Smooth muscle cell (in vitro differentiated cells): Measurements from ENCODE around the gene PFN4. TPM values are rescaled to one million over a fixed set of nuclear protein-coding genes. Genes with fewer than 3 reads are reported as not detected.
"Not testable (repeated sequence)": the region's sequence is repeated elsewhere in the genome, so short reads cannot be mapped to it uniquely, and the experiment has no call there.

ENCODE experiments used
- DNase-seq: peaks from one replicate; lab custom pipeline; 2025; ENCODE audit not compliant: unreplicated experiment; lab: John Stamatoyannopoulos, UW
- H2AFZ ChIP-seq: fragments of 200-600 bp; sonication (generic); 2 replicates; pipeline ENCODE4 v1.6.0; 2016; ENCODE audit warnings: antibody characterized with exemption, low read depth, mild to moderate bottlenecking
- H3F3A ChIP-seq: fragments of 200-600 bp; sonication (generic); 2 replicates; pipeline ENCODE4 v1.6.0; 2017; ENCODE audit warnings: antibody characterized with exemption, low read depth
- H3K27ac ChIP-seq: fragments of 200-600 bp; sonication (generic); 2 replicates; pipeline ENCODE4 v1.5.1; 2016; ENCODE audit warnings: low read depth, mild to moderate bottlenecking
- H3K27me3 ChIP-seq: fragments of 200-600 bp; sonication (generic); 2 replicates; pipeline ENCODE4 v1.6.1; 2016; ENCODE audit warnings: low read depth, mild to moderate bottlenecking
- H3K36me3 ChIP-seq: fragments of 200-600 bp; sonication (generic); 2 replicates; pipeline ENCODE4 v1.5.1; 2016; ENCODE audit warnings: low read depth
- H3K4me1 ChIP-seq: fragments of 200-600 bp; sonication (generic); 2 replicates; pipeline ENCODE4 v1.5.1; 2016; ENCODE audit warnings: low read depth
- H3K4me2 ChIP-seq: fragments of 200-600 bp; sonication (generic); 2 replicates; pipeline ENCODE4 v1.6.0; 2016; ENCODE audit warnings: mild to moderate bottlenecking
- H3K4me3 ChIP-seq: fragments of 200-600 bp; sonication (generic); 2 replicates; pipeline ENCODE4 v1.5.1; 2016; ENCODE audit warnings: mild to moderate bottlenecking
- H3K79me2 ChIP-seq: fragments of 200-600 bp; sonication (generic); 2 replicates; pipeline ENCODE4 v1.6.0; 2016; ENCODE audit warnings: low read depth, mild to moderate bottlenecking
- H3K9ac ChIP-seq: fragments of 200-600 bp; sonication (generic); 2 replicates; pipeline ENCODE4 v1.6.0; 2016; ENCODE audit warnings: low read depth
- H3K9me3 ChIP-seq: fragments of 200-600 bp; sonication (generic); replicated peaks from 2 replicates; pipeline ENCODE4 v1.5.1; 2016; ENCODE audit warnings: low read depth
- H4K20me1 ChIP-seq: fragments of 200-600 bp; sonication (generic); 2 replicates; pipeline ENCODE4 v1.6.0; 2016; ENCODE audit warnings: low read depth
- WGBS: methylation state at CpG from one replicate; pipeline ENCODE4 v1.1.7; 2016; ENCODE audit warnings: low lambda C conversion rate; 5-methylcytosine and 5-hydroxymethylcytosine counted together
- polyA plus RNA-seq: library from polyadenylated mRNA; unstranded; fragments of >200 nt; fragmentation: Nextera tagmentation; extraction: Ambion mirVana; gene quantifications from 2 replicates; pipeline ENCODE4 v1.2.1, GENCODE V29; 2016
- total RNA-seq: library from RNA; depleted of rRNA; stranded (reverse); fragments of >200 nt; gene quantifications from 2 replicates; pipeline ENCODE4 v1.2.3, GENCODE V29; 2014
- TF ChIP-seq, protein P1 (sequence below): fragments of 200-600 bp; sonication (generic); IDR thresholded peaks from 2 replicates; pipeline ENCODE4 v1.5.1; 2017; ENCODE audit warnings: borderline replicate concordance, mild to moderate bottlenecking, antibody characterized with exemption; ENCODE audit not compliant: insufficient read depth, poor library complexity, severe bottlenecking

PFN4 gene
- total and polyA plus RNA-seq, 2 experiments from 2014 or later = 0.85 TPM; not detected in 1

- Histone ChIP-seq H3K4me3 (no peak overlapping the region), H2AFZ (no peak overlapping the region)
Measured at GRCh38 chr2:24101992-24102391, 21.1 kb downstream of the PFN4 start.

GRCh38 chr2:24100732-24101131, 22.4 kb downstream of the PFN4 start:
- DNase-seq, H3K27ac ChIP-seq: not testable (repeated sequence)
- 91% methylated on average over 2 of the region's 2 CpGs for WGBS

More at GRCh38 chr2:24101992-24102391, 21.1 kb downstream of the PFN4 start:
- Histone ChIP-seq H3K9ac (no peak overlapping the region), H3K36me3 (no peaks in the 10 kb centered on the region), H4K20me1 (no peaks in the 10 kb centered on the region), H3F3A (no peaks in the 10 kb centered on the region), H3K79me2 (no peaks in the 10 kb centered on the region), H3K27ac (no peak overlapping the region), H3K4me2 (no peak overlapping the region), H3K4me1 (no peaks in the 10 kb centered on the region), H3K27me3 (no peaks in the 10 kb centered on the region), H3K9me3 (no peaks in the 10 kb centered on the region)
- no peak for DNase-seq
- WGBS = 85% methylated on average over 2 of the region's 2 CpGs
- TF ChIP-seq, protein P1, sequence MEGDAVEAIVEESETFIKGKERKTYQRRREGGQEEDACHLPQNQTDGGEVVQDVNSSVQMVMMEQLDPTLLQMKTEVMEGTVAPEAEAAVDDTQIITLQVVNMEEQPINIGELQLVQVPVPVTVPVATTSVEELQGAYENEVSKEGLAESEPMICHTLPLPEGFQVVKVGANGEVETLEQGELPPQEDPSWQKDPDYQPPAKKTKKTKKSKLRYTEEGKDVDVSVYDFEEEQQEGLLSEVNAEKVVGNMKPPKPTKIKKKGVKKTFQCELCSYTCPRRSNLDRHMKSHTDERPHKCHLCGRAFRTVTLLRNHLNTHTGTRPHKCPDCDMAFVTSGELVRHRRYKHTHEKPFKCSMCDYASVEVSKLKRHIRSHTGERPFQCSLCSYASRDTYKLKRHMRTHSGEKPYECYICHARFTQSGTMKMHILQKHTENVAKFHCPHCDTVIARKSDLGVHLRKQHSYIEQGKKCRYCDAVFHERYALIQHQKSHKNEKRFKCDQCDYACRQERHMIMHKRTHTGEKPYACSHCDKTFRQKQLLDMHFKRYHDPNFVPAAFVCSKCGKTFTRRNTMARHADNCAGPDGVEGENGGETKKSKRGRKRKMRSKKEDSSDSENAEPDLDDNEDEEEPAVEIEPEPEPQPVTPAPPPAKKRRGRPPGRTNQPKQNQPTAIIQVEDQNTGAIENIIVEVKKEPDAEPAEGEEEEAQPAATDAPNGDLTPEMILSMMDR = no peak

GRCh38 chr2:24095171-24095677, 27.9 kb downstream of the PFN4 start:
- H3K79me2 ChIP-seq, DNase-seq, H3F3A ChIP-seq, H3K4me3 ChIP-seq, H3K9me3 ChIP-seq, H4K20me1 ChIP-seq, H3K4me2 ChIP-seq, H3K36me3 ChIP-seq, H2AFZ ChIP-seq, H3K27me3 ChIP-seq, H3K4me1 ChIP-seq, H3K27ac ChIP-seq, H3K9ac ChIP-seq: not testable (repeated sequence)
- WGBS = 70% methylated on average over 17 of the region's 17 CpGs

More at GRCh38 chr2:24100732-24101131, 22.4 kb downstream of the PFN4 start:
- not testable (repeated sequence) for H2AFZ ChIP-seq, H3K4me2 ChIP-seq, H3K27me3 ChIP-seq, H3K9ac ChIP-seq, H4K20me1 ChIP-seq, H3K79me2 ChIP-seq, H3K36me3 ChIP-seq, H3K9me3 ChIP-seq, H3K4me3 ChIP-seq, H3F3A ChIP-seq, H3K4me1 ChIP-seq

- DNase-seq, H3K4me2 ChIP-seq, H3K27ac ChIP-seq, H3K9ac ChIP-seq, H3K27me3 ChIP-seq, H3K9me3 ChIP-seq, H2AFZ ChIP-seq, H3K36me3 ChIP-seq, H3K4me1 ChIP-seq, H3K4me3 ChIP-seq, H4K20me1 ChIP-seq, H3K79me2 ChIP-seq, H3F3A ChIP-seq: not testable (repeated sequence)
- WGBS = 100% methylated on average over 5 of the region's 5 CpGs
Measured at GRCh38 chr2:24093270-24093669, 29.9 kb downstream of the PFN4 start.

- no peak overlapping the region for H3K4me3 ChIP-seq
- H3K27ac ChIP-seq = no peak overlapping the region
- H3K9ac ChIP-seq = no peak overlapping the region
- peaks cover 4% of the 10 kb centered on the region for H3F3A ChIP-seq
- no peaks in the 10 kb centered on the region for H3K9me3 ChIP-seq
- no peaks in the 10 kb centered on the region for H4K20me1 ChIP-seq
- 94% methylated on average over 2 of the region's 2 CpGs for WGBS
- TF ChIP-seq, protein P1 = no peak
- H3K79me2 ChIP-seq = no peaks in the 10 kb centered on the region
- no peak overlapping the region for H3K4me2 ChIP-seq
- DNase-seq = no peak
- no peak overlapping the region for H2AFZ ChIP-seq
- H3K4me1 ChIP-seq = no peaks in the 10 kb centered on the region
- H3K36me3 ChIP-seq = no peaks in the 10 kb centered on the region
- H3K27me3 ChIP-seq = no peaks in the 10 kb centered on the region
Measured at GRCh38 chr2:24088821-24089359, 34.2 kb downstream of the PFN4 start.
